ENCODE measurements around the gene RNF225. TPM values are rescaled to one million over a fixed set of nuclear protein-coding genes. Genes with fewer than 3 reads are reported as not detected.

Gene RNF225
- total RNA-seq, 3 donors from 2014 or later (not counting 1 experiment from before 2014, with no cell fraction given) = 0.39 TPM; not detected in 2

- no peaks in the 10 kb centered on the region for H3K36me3 Mint-ChIP-seq
- ATAC-seq = no peak
- intact Hi-C loops (cut with micrococcal nuclease) = no loop called here
- Histone ChIP-seq H3K9me3 (ENCODE audit: control insufficient read depth, insufficient read depth, low read length) (no peaks in the 10 kb centered on the region), H3K27me3 (ENCODE audit: control insufficient read depth, insufficient read depth, low read length) (no peaks in the 10 kb centered on the region), H3K4me3 (ENCODE audit: low read length) (no peak overlapping the region), H3K36me3 (ENCODE audit: control insufficient read depth, insufficient read depth, low read length) (no peaks in the 10 kb centered on the region), H3K27ac (ENCODE audit: low read length) (no peak overlapping the region), H3K4me1 (ENCODE audit: control insufficient read depth, insufficient read depth, low read length) (peaks cover 28% of the 10 kb centered on the region)
- H3K27ac Mint-ChIP-seq = no peak overlapping the region
- H3K9me3 Mint-ChIP-seq = no peaks in the 10 kb centered on the region
- DNase-seq = no peak
- peaks cover 0 to 11% of the 10 kb centered on the region in 2 donors for H3K4me1 Mint-ChIP-seq
- H3K4me3 Mint-ChIP-seq = no peak overlapping the region
- 90% methylated on average over 20 of the region's 23 CpGs for WGBS (ENCODE audit: insufficient coverage)
- H3K27me3 Mint-ChIP-seq (ENCODE audit: low read depth in 2 of 2) = peaks cover 0 to 15% of the 10 kb centered on the region in 2 donors
- no peak for TF ChIP-seq CTCF (IDR thresholded peaks at IDR 0.05)
Measured at GRCh38 chr19:58351990-58352755, 43.3 kb upstream of the RNF225 start.

GRCh38 chr19:58352760-58353671 lies 42.4 kb upstream of the RNF225 start, which contains the start of gene A1BG:
A1BG (minus strand) TSS chr19:58353492; CDS start chr19:58353437, 55 bp downstream.
- no peak within 1 kb of the TSS for H3K27ac ChIP-seq (ENCODE audit: low read length)
- Mint-ChIP-seq H3K27ac (no peak within 1 kb of the TSS), H3K4me3 (no peak within 1 kb of the TSS), H3K9me3 (no peaks in the 10 kb centered on the region), H3K27me3 (ENCODE audit: low read depth in 2 of 2) (peaks cover 0 to 12% of the 10 kb centered on the region in 2 donors), H3K4me1 (peaks cover 0 to 11% of the 10 kb centered on the region in 2 donors), H3K36me3 (no peaks in the 10 kb centered on the region)
- 92% methylated on average over 26 of the region's 26 CpGs for WGBS (ENCODE audit: insufficient coverage)
- ATAC-seq (no peak), DNase-seq (no peak)
- no peak within 1 kb of the TSS for H3K4me3 ChIP-seq (ENCODE audit: low read length)
- peaks cover 27% of the 10 kb centered on the region for H3K4me1 ChIP-seq (ENCODE audit: control insufficient read depth, insufficient read depth, low read length)
- no peak for TF ChIP-seq CTCF (IDR thresholded peaks at IDR 0.05)
- H3K27me3 ChIP-seq (ENCODE audit: control insufficient read depth, insufficient read depth, low read length) = no peaks in the 10 kb centered on the region
- no peaks in the 10 kb centered on the region for H3K9me3 ChIP-seq (ENCODE audit: control insufficient read depth, insufficient read depth, low read length)
- intact Hi-C loops (cut with micrococcal nuclease) = no loop called here
- no peaks in the 10 kb centered on the region for H3K36me3 ChIP-seq (ENCODE audit: control insufficient read depth, insufficient read depth, low read length)

GRCh38 chr19:58353717-58354477 lies 41.6 kb upstream of the RNF225 start:
- Mint-ChIP-seq H3K4me1 (peaks cover 0 to 14% of the 10 kb centered on the region in 2 donors), H3K27ac (no peak overlapping the region), H3K27me3 (ENCODE audit: low read depth in 2 of 2) (peaks cover 0 to 12% of the 10 kb centered on the region in 2 donors), H3K9me3 (no peaks in the 10 kb centered on the region), H3K4me3 (no peak overlapping the region), H3K36me3 (no peaks in the 10 kb centered on the region)
- no peak for ATAC-seq
- no peaks in the 10 kb centered on the region for H3K27me3 ChIP-seq (ENCODE audit: control insufficient read depth, insufficient read depth, low read length)
- peaks cover 25% of the 10 kb centered on the region for H3K4me1 ChIP-seq (ENCODE audit: control insufficient read depth, insufficient read depth, low read length)
- no peaks in the 10 kb centered on the region for H3K9me3 ChIP-seq (ENCODE audit: control insufficient read depth, insufficient read depth, low read length)
- 96% methylated on average over 15 of the region's 15 CpGs for WGBS (ENCODE audit: insufficient coverage)
- H3K4me3 ChIP-seq (ENCODE audit: low read length) = no peak overlapping the region
- DNase-seq = no peak
- H3K36me3 ChIP-seq (ENCODE audit: control insufficient read depth, insufficient read depth, low read length) = no peaks in the 10 kb centered on the region
- intact Hi-C loops (cut with micrococcal nuclease) = no loop called here
- no peak for TF ChIP-seq CTCF (IDR thresholded peaks at IDR 0.05)
- H3K27ac ChIP-seq (ENCODE audit: low read length) = no peak overlapping the region
